GM10847 (cell line): ENCODE measurements around the gene BCL2L13.

Source experiments
- POLR2A ChIP-seq: IDR thresholded peaks from 2 replicates; pipeline ENCODE4 v1.6.1; 2011; ENCODE audit not compliant: insufficient read length; ENCODE audit errors: extremely low read depth

Gene BCL2L13

GRCh38 chr22:17733466-17733865 lies 94.9 kb downstream of the BCL2L13 start:
- TF ChIP-seq POLR2A = no peak

GRCh38 chr22:17734187-17734586 lies 95.6 kb downstream of the BCL2L13 start:
- TF ChIP-seq POLR2A = no peak

- no peak for TF ChIP-seq POLR2A
Observed at GRCh38 chr22:17738386-17739128, 100.0 kb downstream of the BCL2L13 start.

- TF ChIP-seq POLR2A = no peak
Observed at GRCh38 chr22:17739196-17739975, 100.8 kb downstream of the BCL2L13 start.

- no peak for TF ChIP-seq POLR2A
Observed at GRCh38 chr22:17741866-17742526, 103.4 kb downstream of the BCL2L13 start.

- TF ChIP-seq POLR2A = no peak
Observed at GRCh38 chr22:17742527-17742902, 104.0 kb downstream of the BCL2L13 start.

GRCh38 chr22:17743661-17744411 lies 105.3 kb downstream of the BCL2L13 start:
- TF ChIP-seq POLR2A = no peak

GRCh38 chr22:17744430-17744829 lies 105.9 kb downstream of the BCL2L13 start:
- TF ChIP-seq POLR2A = no peak

GRCh38 chr22:17746916-17747315 lies 108.4 kb downstream of the BCL2L13 start:
- TF ChIP-seq POLR2A = no peak

- TF ChIP-seq POLR2A = no peak
Observed at GRCh38 chr22:17748555-17749353, 110.2 kb downstream of the BCL2L13 start.

- TF ChIP-seq POLR2A = no peak
Observed at GRCh38 chr22:17749605-17750395, 111.2 kb downstream of the BCL2L13 start.

- no peak for TF ChIP-seq POLR2A
Observed at GRCh38 chr22:17751596-17751995, 113.0 kb downstream of the BCL2L13 start.

GRCh38 chr22:17753401-17753989 lies 114.9 kb downstream of the BCL2L13 start:
- TF ChIP-seq POLR2A = no peak
